Osteoblast (primary cell): ENCODE measurements around the gene MROH2A. TPM values are rescaled to one million over a fixed set of nuclear protein-coding genes. Genes with fewer than 3 reads are reported as not detected.

Experiments
- DNase-seq: peaks from one replicate; pipeline ENCODE4 v3.0.0; 2011; ENCODE audit warnings: low spot score, mixed read lengths; ENCODE audit not compliant: insufficient read length; ENCODE audit errors: missing footprints
- H2AFZ ChIP-seq: 2 replicates; pipeline ENCODE4 v1.6.0; 2011; ENCODE audit warnings: mild to moderate bottlenecking, low read length
- H3K27ac ChIP-seq: 2 replicates; pipeline ENCODE4 v1.5.1; 2011; ENCODE audit warnings: mild to moderate bottlenecking, low read depth, low read length, moderate library complexity
- H3K27me3 ChIP-seq: 2 replicates; pipeline ENCODE4 v1.6.0; 2012; ENCODE audit warnings: mild to moderate bottlenecking, control low read depth, inconsistent platforms, low read length, moderate library complexity; ENCODE audit not compliant: insufficient read depth
- H3K36me3 ChIP-seq: 2 replicates; pipeline ENCODE4 v1.5.1; 2011; ENCODE audit warnings: mild to moderate bottlenecking, low read length, control low read depth, moderate library complexity; ENCODE audit not compliant: insufficient read depth
- H3K4me1 ChIP-seq: 2 replicates; pipeline ENCODE4 v1.5.1; 2011; ENCODE audit warnings: mild to moderate bottlenecking, low read length, control low read depth, moderate library complexity; ENCODE audit not compliant: insufficient read depth
- H3K4me2 ChIP-seq: 2 replicates; pipeline ENCODE4 v1.6.0; 2011; ENCODE audit warnings: mild to moderate bottlenecking, low read length; ENCODE audit not compliant: insufficient read depth
- H3K4me3 ChIP-seq: fragments of 200-600 bp; sonication (generic); 3 replicates; pipeline ENCODE4 v1.5.1; 2012; ENCODE audit warnings: mild to moderate bottlenecking, low read length, inconsistent platforms; ENCODE audit not compliant: insufficient read depth
- H3K79me2 ChIP-seq: 2 replicates; pipeline ENCODE4 v1.6.0; 2012; ENCODE audit warnings: mild to moderate bottlenecking, low read length, control low read depth, inconsistent platforms; ENCODE audit not compliant: insufficient read depth
- H3K9me3 ChIP-seq: 2 replicates; pipeline ENCODE4 v1.5.1; 2011; ENCODE audit warnings: low read depth, low read length, control low read depth
- H4K20me1 ChIP-seq: 2 replicates; pipeline ENCODE4 v1.6.0; 2012; ENCODE audit warnings: mild to moderate bottlenecking, low read length, control low read depth; ENCODE audit not compliant: insufficient read depth
- total RNA-seq: library from RNA; depleted of rRNA; stranded (reverse); fragments of >200 nt; gene quantifications from 2 replicates; pipeline ENCODE4 v1.2.3, GENCODE V29; 2012
- TF ChIP-seq, protein P1 (sequence below): IDR thresholded peaks from 2 replicates; pipeline ENCODE4 v1.5.1; 2011; ENCODE audit warnings: mild to moderate bottlenecking, low read depth, low read length, moderate library complexity; ENCODE audit errors: extremely low read depth

MROH2A gene
- total RNA-seq, 1 donor, result not detected

DNA sequence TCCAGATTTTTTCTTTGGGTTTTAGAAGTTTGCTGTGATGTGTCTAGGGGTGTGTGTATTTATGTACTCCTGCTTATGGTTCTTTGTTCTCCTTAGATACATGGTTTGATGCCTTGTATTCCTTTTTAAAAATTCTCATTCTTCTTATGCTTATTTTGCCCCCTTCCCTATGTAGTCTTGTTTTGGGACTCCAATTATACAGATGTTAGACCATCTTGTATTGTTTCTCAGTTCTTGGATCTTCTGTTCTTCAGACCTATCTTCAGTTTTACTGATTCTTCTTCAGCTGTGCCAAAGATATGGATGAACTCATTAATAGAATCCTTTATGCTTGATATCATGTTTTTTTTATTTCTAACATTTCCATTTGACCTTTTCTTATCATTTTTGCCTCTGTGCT is 104.2 kb downstream of the MROH2A start:
- DNase-seq, result no peak
- H3K27ac ChIP-seq, result no peak overlapping the region
- TF ChIP-seq, protein P1, sequence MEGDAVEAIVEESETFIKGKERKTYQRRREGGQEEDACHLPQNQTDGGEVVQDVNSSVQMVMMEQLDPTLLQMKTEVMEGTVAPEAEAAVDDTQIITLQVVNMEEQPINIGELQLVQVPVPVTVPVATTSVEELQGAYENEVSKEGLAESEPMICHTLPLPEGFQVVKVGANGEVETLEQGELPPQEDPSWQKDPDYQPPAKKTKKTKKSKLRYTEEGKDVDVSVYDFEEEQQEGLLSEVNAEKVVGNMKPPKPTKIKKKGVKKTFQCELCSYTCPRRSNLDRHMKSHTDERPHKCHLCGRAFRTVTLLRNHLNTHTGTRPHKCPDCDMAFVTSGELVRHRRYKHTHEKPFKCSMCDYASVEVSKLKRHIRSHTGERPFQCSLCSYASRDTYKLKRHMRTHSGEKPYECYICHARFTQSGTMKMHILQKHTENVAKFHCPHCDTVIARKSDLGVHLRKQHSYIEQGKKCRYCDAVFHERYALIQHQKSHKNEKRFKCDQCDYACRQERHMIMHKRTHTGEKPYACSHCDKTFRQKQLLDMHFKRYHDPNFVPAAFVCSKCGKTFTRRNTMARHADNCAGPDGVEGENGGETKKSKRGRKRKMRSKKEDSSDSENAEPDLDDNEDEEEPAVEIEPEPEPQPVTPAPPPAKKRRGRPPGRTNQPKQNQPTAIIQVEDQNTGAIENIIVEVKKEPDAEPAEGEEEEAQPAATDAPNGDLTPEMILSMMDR, result no peak

More for the DNA sequence above, 104.2 kb downstream of the MROH2A start:
- H3K27me3 ChIP-seq, result no peaks in the 10 kb centered on the region
- H2AFZ ChIP-seq, result no peak overlapping the region
- no peak overlapping the region for H3K4me2 ChIP-seq
- H3K36me3 ChIP-seq, result no peaks in the 10 kb centered on the region
- H3K4me1 ChIP-seq, result no peaks in the 10 kb centered on the region
- no peak overlapping the region for H3K4me3 ChIP-seq
- H3K9me3 ChIP-seq, result no peaks in the 10 kb centered on the region
- H3K79me2 ChIP-seq, result no peaks in the 10 kb centered on the region
- no peaks in the 10 kb centered on the region for H4K20me1 ChIP-seq

Other genes with a start within 250 kb of the MROH2A start
- 34.0 and 38.3 TPM in 2 replicates for gene USP40, start 211.5 kb upstream of the MROH2A start, total RNA-seq
- gene UGT1A8, start 160.7 kb upstream of the MROH2A start, total RNA-seq, result not detected in 2 replicates
- gene UGT1A10, start 141.9 kb upstream of the MROH2A start, total RNA-seq, result not detected in 2 replicates
- gene UGT1A9, start 106.4 kb upstream of the MROH2A start, total RNA-seq, result not detected in 2 replicates
- gene UGT1A7, start 96.4 kb upstream of the MROH2A start, total RNA-seq, result not detected in 2 replicates
- gene UGT1A6, start 85.4 kb upstream of the MROH2A start, total RNA-seq, result not detected in 2 replicates
- not detected in 2 replicates for gene UGT1A5, start 65.4 kb upstream of the MROH2A start, total RNA-seq
- not detected in 2 replicates for gene UGT1A4, start 59.6 kb upstream of the MROH2A start, total RNA-seq
- not detected in 2 replicates for gene UGT1A3, start 49.3 kb upstream of the MROH2A start, total RNA-seq
- gene UGT1A1, start 18.1 kb upstream of the MROH2A start, total RNA-seq, result not detected in 2 replicates
- gene HJURP, start 76.2 kb downstream of the MROH2A start, total RNA-seq, result 2.9 and 3.5 TPM in 2 replicates
- not detected in 2 replicates for gene TRPM8, start 139.0 kb downstream of the MROH2A start, total RNA-seq